Head of caudate nucleus (tissue), 42 donors: ENCODE data around the gene AACS.
A peak's percentile ranks its signal among the peaks of the same experiment; 100 is the strongest.
"Not testable (repeated sequence)": the region's sequence is repeated elsewhere in the genome, so short reads cannot be mapped to it uniquely, and the experiment has no call there.

ENCODE experiments used
- DNase-seq, 42 donors: peaks; one replicate each; pipeline versions ENCODE4 v3.0.0 to v3.0.0-alpha.2; 2020 to 2021; ENCODE audit warnings: mixed read lengths in 7 of 42
- intact Hi-C: fragments of 100-400 bp; cut with DNase I; formaldehyde crosslinking; loops from one replicate; pipeline ENCODE4 v1.15.0; 2022

Gene AACS

DNA sequence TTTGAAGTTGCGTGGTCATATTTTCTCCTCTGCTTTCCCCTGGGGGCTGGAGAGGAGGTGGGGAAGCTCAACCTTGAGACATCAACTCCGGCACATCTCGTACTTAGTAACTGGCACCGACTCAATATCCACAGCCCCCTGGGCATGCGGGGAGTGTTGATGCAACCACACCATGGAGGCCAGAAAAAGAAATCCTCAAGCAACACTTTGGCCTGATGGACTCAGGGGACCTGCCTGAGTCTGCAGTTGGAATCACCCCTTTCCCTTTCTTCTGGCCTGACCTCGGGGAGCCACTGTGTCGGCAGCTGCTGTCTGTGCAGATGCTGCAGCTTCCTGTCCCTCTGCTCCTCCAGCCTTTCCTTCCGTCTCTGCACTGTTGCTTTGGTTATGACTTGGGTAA is 11.4 kb upstream of the AACS start:
- no peak for DNase-seq
- intact Hi-C loops, result no loop called here

DNA sequence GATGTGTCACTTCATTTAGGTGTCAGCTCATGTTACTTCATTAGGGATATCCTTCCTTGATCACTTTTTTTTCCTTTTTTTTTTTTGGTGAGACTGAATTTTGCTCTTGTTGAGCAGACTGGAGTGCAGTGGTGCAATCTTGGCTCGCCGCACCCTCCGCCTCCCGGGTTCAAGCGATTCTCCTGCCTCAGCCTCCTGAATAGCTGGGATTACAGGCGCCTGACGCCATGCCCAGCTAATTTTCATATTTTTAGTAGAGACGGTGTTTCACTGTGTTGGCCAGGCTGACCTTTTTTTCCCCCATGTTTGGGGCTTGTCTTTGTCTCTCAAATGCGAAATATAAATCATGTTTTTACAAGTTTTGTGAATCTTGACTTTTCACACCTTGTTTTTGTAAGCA is 9.6 kb upstream of the AACS start:
- no peak for DNase-seq
- intact Hi-C loops, result no loop called here

DNA sequence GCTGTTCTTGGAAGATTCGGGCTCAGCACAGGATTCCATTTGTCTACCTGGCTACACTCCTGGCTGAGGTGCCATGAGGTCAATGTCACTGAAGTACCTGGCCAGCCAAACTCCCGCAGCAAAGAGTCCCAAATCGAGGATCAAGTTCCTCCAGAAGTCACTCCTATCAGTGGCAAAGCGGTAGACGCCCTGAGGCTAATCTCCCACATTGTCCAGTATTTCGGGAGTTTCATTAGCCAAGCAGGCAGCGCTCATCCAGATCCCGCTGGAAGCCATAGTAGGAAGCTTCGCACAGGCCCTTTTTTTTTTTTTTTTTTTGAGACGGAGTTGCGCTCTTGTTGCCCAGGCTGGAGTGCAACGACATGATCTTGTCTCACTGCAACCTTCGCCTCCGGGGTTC is 8.9 kb upstream of the AACS start:
- intact Hi-C loops, result no loop called here
- no peak for DNase-seq

DNA sequence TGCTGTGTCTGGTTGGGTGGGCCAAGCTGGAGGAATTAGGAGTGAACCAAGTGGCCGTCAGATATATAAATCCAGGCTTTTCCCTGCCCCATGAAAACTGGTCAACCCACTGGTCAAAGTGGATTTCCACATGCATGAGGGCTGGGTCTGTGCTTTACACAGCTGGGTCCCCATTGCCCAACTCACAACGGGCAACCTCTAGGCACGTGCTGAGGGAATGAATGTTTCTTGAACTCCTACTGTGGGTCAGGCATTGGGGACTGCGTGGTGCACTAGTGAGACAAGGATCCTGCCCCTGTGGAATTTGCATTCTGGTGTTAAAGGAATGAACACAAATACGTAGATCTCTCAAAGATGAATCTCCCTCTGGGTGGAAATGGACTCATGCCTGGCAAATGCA is 7.5 kb upstream of the AACS start:
- intact Hi-C loops, result no loop called here
- no peak for DNase-seq

DNA sequence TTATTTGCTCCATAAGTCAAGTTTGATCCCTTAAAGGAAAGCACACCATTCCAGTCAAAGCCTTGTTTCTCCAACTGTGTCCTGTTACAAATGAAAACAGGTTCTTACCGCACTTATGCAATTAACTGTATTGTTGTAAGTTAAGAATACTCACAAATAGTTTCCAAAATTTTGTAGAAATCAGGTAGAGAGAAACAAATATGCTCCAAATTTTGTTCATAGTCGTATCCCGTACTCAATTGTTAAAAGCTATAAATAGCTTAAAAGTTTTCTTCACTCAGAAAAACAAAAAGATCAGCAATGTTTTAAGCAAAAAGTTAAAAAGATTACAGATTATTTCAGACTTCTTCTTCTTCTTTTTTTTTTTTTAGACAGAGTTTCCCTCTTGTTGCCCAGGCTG is 4.0 kb upstream of the AACS start:
- DNase-seq, result no peak
- intact Hi-C loops, result no loop called here

DNA sequence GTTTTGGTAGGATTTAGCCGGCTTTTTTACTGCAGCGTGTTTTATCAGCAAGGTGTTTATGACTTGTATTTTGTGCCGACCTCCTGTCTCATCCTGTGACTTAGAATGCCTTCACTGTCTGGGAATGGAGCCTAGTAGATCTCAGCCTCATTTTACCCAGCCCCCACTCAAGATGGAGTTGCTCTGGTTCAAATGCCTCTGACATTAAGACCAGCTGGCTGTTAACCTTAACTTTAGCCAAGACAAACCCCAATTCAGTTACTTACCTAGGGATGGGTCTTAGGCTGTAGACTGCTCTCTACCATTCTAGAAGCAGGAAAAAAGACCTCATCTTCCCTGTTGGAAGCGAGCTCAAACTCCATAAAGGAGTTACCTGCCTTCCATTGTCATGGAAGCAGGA is 1.7 kb upstream of the AACS start:
- DNase-seq, intact Hi-C loops: not testable (repeated sequence)

DNA sequence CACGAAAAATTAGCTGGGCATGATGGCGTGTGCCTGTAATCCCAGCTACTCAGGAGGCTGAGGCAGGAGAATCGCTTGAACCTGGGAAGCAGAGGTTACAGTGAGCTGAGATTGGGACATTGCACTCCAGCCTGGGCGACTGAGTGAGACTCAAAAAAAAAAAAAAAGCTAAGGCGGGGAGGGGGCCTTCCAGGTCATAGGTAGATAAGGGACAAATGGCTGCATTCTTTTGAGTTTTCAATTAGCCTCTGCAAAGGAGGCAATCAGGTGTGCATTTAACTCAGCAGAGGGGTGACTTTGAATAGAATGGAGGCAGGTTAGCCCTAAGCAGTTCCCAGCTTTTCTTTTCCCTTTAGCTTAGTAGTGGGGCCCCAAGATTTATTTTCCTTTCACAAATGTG is 743 bp upstream of the AACS start:
- no peak for DNase-seq
- intact Hi-C loops, result no loop called here

DNA sequence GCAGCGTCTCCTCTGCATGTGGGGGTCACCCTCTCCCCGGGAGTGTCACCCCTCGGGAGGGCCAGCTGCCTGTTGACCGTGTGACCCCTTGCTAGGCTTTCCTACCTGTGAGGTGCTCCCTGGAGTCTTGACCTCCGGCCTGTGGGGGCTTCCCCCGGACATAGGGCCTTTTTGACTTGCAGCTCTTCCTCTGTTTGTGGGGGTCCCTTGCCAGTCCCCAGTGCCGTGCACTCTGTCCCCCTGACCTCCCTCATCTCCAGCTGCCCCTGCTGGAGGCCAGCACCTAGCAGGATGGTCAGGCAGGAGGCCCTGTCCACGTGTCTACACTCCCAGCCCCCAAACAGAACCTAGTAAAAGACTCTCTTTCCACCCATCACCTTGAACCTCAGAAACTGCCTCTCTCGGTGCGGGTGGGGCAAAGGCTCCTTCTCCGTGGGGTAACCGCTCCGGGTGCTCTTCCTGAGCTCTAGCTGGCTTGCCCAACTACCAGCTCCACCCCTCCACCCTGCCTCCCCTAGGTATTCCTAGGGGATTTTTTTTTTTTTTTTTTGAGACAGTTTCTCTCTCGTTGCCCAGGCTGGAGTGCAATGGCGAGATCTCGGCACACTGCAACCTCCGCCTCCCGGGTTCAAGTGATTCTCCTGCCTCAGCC is 810 bp downstream of the AACS start:
- intact Hi-C loops, result loop anchor here (5.0 kb wide), 1 partner anchor 74 kb away; the partner anchor contains the start of gene BRI3BP
- DNase-seq, result peak in 5 of 42 donors; percentile 12 to 24 (median 19)

DNA sequence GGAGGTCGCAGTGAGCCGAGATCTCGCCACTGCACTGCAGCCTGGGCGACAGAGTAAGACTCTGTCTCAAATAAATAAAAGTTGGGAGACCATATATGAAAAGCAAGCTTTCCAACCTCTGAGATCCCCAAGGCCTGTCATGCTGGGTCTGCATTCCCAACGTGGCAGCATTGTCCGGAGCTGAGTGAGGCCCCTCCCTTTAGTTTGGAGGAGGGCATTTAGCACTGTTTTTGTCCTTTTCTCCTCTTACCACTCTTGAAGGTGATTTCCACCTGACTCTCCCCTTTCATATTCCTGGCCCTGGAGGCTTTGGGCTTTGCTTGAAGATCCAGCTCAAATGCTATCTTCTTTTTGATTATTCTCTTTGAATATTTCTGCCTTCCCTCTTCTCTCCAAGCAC is 3.2 kb downstream of the AACS start:
- no peak for DNase-seq
- intact Hi-C loops, result loop anchor here (5.0 kb wide), 1 partner anchor 76 kb away; the partner anchor contains the start of gene BRI3BP

DNA sequence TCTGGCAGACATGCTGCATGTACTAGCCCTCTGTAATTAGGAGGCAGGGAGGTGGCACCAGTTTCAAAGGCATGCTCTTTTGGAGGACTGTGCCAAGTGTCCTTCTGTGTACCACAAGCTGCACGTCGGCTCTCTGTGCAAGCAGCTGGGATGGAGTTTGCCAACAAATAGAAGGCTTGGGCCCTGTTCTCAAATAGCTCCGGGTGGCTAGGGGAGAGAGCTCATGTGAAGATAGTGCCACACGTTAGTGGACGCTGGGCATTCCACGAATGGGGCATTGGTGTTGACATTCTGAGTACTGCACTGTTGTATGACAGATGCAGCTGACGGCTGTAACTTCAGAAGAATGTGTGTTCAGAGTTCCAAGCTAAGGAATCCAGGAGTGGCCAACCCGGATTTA is 4.4 kb downstream of the AACS start:
- intact Hi-C loops, result loop anchor here (5.0 kb wide), 1 partner anchor 77 kb away; the partner anchor contains the start of gene BRI3BP
- DNase-seq, result peak in 8 of 42 donors; percentile 6 to 38 (median 24)

DNA sequence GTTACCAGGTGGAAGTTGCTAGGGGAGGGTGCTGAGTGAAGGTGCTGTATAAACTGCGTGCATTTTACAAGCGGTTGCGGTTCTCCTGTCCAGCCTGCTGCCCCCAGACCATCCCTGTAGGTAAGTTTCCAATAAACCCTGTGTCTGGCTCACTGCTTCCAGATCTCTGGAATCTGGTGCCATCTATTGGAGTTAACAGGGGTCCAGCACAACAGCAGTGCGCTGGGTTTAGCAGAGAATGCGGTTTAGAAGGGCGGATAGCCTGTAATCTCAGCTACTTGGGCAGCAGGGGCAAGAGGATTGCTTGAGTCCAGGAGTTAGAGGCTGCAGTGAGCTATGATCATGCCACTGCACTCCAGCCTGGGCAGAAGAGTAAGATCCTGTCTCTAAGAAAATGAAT is 4.9 kb downstream of the AACS start:
- peak in 14 of 42 donors; percentile 17 to 51 (median 28) for DNase-seq
- intact Hi-C loops, result no loop called here

DNA sequence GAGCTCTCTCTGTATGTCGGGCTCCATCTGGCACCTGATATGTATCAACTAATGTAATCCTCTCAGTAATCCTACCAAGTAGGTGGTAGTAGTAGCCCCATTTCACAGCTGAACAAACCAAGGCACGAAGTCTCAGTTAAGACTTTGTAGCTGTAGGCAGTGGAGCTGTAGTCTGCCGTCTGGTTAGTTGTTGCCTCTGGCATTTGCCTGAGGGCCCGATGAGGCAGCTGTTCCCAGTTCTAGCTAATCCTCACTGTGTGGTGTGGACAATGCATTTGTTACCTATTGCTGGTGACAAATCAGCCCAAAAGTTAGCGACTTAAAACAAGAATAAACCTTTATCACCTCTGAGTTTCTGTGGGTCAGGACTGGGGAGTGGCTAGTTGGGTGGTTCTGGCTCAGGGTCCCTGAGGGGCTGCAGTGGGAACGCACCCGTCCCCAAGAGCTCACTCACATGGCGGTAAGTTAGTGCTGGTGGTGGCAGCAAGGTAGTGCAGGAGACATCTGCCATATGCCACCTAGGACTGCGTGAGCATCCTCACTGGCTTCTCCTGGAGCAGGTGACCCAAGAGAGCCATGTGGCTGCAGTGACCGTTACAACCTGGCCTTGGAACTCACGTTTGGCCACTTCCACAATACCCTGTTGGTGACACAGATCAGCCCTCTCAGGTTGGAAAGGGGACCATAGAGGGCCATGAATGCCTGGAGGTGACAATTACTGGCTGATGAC is 5.6 kb downstream of the AACS start:
- intact Hi-C loops, result no loop called here
- DNase-seq, result peak in 1 of 42 donors; percentile 24

DNA sequence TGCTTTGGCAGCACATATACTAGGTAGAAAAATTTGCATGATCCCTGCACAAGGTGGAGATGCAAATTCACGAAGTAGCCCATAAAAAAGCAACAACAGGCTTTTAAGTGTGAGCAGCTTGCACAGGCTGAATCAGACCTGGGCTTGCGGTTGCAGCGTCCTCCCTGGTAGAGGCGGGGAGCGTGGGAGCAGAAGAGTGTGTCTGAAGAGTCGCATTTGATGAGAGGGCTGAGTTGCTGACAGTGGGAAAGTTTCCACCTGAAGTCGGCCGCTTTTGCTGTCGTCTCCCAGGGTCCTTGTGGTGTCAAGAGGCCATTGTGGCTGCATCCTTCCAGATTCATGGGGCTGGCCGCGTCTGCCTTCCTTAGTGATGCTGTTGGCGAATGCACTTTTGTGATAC is 6.2 kb downstream of the AACS start:
- intact Hi-C loops, result no loop called here
- peak in 5 of 42 donors; percentile 16 to 33 (median 24) for DNase-seq

DNA sequence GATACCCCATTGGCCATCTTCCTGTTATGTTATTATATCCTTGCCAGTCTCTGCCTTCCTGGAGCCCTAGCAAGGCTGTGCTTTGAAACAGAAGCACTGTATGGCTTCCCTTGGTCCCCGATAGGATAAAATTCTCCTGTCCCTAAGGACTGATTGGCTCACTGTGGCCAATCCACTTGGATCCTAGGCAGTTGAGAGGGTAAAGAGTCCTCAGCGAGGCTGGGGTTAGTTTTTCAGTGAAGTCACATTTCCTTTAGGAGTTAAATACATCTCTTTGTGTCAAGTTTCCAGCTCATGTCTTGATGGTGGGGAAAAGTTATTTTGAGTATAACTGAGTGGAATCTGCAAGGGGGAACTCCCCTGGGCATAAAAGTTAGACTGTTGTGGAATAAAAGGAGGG is 7.3 kb downstream of the AACS start:
- no peak for DNase-seq
- intact Hi-C loops, result no loop called here

DNA sequence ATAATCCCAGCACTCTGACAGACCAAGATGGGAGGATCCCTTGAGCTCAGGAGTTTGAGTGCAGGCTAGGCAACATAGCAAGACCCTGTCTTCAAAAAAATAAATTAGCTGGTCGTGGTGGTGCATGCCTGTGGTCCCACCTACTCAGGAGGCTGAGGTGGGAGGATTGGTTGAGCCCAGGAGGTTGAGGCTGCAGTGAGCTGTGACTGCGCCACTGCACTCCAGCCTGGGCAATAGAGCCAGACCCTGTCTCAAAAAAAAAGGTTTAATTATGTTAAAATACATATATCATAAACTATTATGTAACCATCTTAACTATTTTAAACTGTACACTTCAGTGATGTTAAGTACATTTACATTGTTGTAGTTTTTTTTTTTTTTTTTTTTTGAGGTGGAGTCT is 9.1 kb downstream of the AACS start:
- DNase-seq, intact Hi-C loops: not testable (repeated sequence)

DNA sequence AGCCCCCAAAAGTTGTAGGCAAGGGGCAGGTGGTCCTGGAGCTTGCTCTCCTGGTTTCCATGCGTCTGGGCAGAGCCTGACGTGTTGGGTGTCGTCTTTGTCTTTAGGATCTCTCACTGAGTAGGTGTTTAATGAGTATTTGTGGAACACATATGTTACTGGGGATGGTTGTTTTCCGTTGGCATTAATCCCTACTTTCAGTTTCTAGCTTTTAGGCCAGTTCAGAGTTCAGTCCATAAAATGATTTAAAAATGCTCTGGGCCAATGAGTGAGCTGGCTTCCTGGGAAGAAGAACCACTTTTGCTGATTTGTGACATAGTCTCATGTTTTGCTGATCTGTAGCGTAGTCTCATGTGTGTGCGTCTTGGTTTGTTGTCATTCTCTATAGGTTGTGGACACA is 10.9 kb downstream of the AACS start:
- intact Hi-C loops, result no loop called here
- DNase-seq, result no peak

DNA sequence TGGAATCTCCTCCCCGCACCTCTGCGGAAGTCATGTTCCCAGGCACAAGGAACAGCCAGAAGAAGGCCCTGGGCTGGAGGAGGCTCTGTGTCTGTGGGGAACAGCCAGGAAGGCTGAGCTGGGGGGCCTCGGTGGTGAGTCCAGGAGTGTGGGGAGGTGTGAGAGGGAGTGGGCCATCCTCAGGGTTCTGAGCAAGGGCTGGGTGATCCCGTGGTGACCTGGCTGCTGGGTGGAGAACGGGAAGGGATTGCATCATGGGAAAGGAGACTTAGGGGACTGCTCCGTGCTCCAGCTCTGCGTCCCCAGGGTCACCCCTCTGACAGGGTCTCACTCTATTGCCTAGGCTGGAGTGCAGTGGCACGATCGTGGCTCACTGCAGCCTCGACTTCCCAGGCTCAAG is 13.8 kb downstream of the AACS start:
- no peak for DNase-seq
- intact Hi-C loops, result no loop called here

DNA sequence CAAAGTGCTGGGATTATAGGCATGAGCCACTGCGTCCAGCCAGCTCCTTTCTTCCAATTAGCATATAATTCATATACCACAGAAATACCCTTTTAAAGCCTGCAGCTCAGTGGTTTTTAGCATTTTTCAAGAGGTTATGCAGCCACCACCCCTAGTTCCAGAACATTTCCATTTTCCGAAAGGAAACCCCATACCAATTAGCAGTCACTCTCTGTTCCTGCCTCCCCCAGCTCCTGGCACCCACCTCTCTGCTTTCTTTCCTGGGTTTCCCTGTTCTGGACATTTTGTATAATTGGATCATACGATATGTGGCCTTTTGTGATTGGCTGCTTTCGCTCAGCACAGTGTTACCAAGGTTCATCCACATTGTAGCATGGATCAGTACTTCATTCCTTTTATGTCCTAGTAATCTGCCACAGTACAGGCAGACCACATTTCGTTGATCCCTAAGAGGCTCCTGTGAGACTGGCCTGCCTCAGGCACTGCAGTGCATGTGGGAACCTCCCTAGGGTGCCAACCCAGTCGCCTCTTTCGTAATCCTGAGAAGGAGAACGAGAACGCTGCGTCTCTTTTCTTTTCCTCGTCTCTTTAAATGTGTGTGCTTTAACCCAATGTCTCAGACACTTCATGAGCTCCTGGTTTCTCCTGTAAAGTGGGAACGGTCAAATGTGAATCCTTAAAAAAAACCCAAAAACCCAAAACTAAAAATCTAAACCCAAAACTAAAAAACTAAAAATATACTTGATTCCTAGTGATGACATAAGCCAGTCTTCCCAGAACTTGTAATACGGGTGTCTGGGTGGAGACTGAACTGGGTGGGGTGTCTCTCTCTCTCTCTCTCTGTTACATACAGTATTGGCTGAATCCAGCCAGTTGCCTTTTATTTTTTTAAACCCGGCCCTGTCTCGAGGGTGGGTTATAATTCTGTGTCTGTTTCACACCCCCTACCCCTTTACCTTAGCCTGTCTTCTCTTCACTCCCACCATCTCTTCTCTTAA is 14.7 kb downstream of the AACS start:
- intact Hi-C loops, result no loop called here
- peak in 1 of 42 donors; percentile 0 for DNase-seq

DNA sequence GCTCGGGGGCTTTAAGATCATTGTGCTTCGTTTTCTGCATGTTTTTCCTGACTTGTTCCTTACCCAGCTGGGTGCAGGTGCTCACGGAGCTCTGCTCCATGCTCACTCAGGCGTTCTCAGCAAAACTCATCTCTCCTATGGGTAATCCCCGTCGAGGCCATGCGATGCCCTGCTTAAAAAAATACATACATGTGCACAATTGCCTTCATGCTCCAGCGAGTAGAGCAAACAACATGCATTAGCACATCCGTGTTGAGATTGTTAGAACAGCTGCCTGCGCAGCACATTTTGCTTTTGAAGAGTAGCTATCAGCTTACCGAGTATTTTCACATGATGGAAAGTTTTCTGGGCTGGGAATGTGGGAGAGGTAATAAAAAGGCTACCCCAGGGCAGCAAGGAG is 16.2 kb downstream of the AACS start:
- intact Hi-C loops, result no loop called here
- DNase-seq, result no peak

DNA sequence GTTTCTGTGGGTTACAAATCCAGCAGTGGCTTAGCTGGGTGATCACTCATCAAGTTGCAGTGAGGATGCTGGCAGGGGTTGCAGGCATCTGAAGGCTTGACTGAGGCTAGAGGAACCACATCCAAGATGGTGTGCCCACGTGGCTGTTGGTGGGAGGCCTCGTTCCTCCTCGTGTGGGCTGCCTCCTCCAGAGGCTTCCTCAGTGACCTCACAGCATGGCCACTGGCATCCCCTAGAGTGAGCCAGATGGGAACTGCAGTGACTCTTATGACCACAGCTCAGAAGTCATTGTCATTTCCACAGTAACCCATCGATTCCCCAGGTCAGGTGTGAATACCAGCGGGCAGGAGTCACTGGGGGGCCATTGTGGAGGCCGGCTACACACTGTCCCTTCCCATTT is 17.8 kb downstream of the AACS start:
- intact Hi-C loops, result no loop called here

More for the DNA sequence above, 17.8 kb downstream of the AACS start:
- no peak for DNase-seq
